Measurements from ENCODE around the gene SLC30A1.
"Not testable (repeated sequence)": the region's sequence is repeated elsewhere in the genome, so short reads cannot be mapped to it uniquely, and the experiment has no call there.

SLC30A1 gene

DNA sequence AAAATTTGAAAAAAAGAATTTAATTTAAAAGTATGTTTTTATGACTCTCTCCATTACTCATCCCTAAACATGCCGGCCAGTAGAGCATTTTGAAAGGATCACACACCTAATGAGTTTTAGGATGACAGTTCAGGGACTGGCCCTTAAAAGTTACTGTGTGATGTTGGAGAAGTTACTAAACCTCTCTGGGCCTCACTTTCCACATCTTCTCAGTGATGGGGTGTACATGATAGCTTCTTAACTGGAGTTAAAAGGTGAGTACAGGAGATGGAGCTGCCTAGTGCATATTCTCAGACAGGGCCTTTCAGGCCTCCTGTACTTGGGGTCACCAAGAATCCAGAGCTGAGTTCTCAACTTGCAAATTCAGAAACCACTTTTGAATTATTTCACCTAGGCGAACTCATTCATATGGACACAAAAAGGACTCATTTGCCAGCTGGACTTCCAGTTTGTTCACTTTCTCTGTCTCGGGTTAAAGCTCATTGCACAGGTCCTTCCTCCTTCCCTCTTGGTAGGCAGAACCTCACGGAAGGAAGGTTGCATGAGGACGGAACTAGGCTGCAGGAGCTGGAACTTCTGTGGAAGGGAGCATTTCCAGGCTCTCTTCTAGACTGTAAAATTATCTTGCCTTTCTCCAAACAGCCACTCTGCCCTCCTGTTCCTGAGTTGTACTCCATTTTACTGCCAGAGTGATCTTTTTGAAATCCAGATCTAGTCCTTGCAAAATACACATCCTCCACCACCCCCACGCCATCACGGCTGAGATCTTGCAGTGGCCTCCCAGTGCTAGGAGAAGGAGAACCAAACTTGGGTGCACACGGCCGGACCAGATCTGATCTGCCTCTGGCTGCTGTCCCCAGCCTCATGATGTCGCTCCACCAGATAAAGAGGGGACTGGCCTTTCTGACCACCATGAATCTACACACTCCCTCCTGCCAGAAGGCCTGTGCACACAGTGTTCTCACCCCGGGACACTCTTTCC lies 4.3 kb upstream of the SLC30A1 start:
- DNase-seq: no peak

DNA sequence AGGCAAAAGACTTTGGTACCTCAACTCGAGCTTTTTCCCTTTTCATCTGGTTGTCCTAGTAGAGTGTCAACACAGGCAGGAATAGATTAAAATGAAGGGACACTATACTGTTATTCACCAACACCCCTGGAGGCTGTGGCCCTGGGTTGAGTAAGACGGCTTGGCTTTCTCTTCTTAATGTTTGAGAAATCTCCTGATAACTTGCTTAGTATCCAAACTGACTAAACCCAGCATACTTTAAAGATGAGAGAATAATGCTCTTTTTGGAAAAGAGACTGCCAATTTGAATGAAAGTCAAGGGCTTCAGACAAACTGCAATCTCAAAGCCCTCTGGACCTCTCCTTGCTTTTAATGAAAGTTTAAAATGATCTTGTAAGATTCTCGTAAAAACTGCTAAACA lies 2.6 kb upstream of the SLC30A1 start:
- no peak for DNase-seq

DNA sequence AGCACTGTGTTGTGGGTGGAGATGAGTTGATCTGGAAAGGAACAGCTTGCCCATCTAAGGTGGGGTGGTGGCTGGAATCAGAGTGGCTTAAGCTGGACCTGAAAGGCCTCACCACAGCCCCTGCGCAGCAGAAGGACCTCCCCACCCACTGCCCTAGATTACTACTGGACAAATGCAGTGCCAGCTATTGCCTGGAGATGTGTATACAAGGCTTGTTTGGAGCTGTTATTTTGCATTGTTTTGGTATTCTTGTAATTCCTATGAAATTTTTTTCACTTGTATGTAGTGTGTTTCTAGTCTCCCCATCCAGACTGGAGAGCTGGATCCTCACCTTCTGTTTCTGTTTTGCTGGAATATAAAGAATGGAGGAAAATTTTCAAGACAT lies 1.3 kb upstream of the SLC30A1 start:
- no peak for DNase-seq

DNA sequence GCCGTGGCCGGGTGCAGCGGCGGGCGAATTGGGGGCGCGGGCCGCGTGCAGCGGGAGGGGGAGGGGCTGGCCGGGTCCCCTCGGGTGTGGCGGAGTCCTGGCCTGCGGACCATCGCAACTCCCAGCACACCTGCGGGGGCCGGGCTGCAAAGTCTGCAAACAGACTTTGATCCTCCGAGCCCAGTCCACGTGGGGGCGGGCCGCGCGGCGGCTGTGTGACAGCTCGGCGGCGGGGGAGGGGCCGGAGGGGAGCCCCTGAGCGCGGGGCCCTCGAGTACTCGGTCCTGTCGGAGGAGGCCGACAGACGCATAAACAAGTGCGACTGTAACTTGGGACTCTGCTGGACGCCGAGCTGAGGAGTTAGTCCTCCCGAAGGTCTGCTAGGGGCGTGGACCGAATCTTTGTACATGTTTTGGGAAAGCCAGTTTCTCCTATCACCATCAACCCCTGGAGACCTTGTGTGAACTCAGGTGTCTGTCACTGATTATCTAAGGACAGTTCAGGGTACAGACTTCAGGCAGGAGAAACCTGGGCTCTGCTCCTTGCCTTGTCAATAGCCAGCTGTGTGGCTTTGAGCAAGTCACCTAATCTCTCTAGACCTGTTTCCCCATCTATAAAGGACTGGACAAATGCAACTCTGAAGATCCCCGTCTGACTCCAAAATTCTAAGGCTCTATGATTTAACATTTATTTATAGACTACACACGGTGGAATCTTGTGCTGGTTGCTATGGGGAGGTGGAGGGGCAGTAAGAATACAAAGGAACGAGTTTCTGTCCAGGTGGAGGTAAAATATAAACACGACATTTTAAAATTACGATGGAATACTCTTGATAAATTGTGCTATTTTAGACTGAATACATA lies 710 bp upstream of the SLC30A1 start:
- peak in 1 of 2 donors; percentile 84 for DNase-seq

DNA sequence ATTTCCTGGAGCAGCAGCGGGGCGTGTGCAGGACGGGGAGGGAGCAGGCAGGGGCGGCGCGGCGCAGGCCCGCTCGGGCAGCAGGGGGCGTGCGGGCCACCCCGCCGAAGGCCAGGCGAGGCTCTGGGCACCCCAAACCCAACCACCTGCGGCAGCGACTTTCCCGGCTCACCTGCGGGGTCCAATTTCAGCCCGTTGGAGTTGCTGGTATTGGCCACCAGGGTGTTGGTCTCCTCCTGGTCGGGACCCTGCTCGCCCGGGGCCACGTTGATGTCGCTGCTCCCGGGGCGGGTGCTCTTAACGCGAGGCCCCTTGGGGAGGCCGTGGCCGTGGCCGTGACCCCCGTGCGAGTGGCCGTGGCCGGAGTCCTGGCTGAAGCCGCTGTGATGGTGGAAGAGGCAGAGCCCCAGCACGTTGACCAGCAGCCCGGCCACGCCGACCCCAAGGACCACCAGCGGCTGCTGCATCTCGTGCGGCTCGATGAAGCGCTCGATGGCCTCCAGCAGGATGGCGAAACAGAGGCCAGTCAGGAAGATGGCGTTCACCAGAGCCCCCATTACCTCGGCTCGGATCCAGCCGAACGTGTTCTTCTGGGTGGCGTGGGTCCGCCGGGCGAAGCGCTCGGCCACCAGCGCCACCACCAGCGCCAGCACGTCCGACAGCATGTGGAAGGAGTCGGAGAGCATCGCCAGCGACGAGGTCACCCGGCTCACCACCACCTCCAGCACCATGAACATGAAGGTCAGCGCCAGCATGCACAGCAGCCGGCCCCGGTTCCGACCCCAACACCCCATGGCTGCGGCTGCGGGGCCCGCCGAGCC lies 932 bp downstream of the SLC30A1 start:
- DNase-seq: peak; percentile 74 to 77

DNA sequence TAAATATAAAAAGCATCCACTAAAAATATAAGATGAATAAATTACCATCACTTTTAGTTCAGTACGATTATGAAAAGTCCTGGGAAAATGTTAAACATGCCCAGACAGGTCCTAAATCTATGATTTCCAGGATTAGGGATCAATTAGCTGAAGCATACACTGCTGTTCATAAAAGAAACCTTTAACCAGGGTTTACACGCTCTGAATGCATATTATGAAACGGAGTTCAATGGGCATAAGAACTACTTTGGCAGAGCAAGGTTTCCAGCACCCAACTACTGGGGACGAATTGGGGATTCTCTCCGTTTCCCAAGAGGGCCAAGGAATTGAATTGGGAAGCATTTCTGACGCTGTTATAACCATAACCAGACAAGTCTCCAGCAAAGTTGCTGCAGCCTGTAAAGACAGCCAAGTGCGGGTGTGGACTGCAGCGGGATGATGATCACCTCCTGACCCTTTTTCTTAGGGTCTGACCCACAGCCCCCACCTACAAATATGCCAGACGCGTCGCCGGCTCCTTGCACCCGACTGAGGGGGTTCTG lies 1.6 kb downstream of the SLC30A1 start:
- DNase-seq: peak in 1 of 2 donors; percentile 2

DNA sequence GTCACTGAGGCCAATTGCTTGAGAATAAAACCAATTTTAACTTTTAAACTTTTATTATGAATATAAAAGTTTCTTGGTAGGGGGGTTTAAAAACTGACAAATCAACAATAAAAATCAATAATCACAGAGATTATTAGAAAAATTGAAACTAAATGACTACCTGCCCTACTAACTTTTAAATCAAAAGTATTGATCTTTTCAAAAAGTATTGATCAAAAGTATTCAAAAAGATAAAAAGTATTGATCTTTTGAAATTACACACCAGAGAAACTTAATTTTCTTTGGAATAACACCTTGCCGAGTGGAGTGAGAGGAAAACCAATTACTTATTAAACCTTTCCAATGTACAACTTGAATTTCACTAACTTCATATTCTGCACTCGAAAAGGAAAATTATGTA lies 2.2 kb downstream of the SLC30A1 start:
- no peak for DNase-seq

DNA sequence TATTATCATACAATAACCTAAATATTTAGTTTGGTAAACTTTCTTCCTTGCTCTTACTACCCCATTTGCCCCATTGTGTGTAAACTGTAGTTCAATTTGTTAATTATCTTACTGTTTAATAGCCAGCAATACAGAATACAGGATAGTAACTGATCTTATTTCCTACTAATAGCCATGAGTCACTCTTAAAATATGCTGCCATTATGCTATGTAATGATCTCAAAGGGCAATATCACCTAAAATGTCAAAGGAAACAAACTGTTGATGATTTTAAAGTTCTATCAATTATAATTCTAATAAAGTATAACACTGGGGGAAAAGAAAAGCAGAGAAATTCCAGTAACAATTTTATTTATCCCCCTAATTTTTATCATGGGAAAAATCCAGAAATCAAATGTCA lies 4.3 kb downstream of the SLC30A1 start:
- DNase-seq: no peak

DNA sequence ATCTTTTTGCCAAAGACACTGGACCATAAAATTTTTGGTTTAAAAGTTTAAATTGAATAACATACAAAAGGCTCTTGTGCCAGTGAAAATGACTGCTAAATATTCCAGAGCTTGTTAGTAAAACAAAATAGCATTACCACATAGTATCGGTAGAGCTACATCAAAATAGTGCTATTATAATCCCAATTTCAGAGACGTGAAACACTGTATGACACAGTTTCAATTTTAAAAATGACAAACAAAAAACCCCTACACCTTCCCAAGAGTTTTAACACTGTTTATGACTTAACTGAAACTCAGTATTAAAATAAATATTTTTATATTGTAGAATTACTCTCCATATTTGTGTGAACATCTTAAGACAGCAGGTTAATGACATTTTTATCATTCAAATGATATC lies 7.0 kb downstream of the SLC30A1 start:
- DNase-seq: no peak

DNA sequence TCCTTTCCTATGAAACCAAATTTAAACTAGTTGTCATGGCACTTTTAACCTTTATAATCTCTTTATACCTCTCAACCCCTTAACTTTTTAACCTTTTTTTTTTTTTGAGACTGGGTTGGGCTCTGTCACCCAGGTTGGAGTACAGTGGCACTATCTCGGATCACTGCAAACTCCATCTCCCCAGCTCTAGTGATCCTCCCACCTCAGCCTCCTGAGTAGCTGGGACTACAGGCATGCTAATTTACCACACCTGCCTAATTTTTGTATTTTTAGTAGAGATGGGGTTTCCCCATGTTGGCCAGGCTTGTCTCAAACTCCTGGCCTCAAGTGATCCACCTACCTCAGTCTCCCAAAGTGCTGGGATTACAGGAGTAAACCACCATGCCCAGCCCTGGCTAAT lies 8.6 kb downstream of the SLC30A1 start:
- DNase-seq: not testable (repeated sequence)

DNA sequence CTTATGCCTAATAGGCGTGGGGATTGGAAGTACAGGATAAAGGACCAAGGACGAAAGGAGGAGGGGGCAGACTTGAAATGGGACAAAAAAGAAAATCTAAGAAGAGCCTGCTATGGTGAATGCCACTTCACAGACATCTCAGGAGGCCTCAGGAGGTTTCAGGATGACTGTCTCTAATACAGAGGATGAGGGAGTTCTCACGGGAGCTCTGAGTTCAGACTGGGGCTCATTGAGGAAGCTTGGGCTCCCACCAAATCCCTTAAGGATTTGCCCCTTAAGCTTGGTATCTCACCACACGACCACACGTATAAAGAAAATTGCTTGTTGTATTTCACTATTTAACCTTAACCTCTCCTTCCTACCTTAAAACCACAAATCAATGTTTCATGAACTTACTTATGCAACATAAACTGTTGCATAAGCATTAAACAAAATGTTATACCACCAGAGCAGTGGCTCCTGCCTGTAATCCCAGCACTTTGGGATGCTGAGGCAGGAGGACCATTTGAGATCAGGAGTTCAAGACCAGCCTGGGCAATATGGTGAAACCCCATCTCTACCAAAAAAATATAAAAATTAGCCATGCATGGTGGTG lies 12.4 kb downstream of the SLC30A1 start:
- no peak for DNase-seq

DNA sequence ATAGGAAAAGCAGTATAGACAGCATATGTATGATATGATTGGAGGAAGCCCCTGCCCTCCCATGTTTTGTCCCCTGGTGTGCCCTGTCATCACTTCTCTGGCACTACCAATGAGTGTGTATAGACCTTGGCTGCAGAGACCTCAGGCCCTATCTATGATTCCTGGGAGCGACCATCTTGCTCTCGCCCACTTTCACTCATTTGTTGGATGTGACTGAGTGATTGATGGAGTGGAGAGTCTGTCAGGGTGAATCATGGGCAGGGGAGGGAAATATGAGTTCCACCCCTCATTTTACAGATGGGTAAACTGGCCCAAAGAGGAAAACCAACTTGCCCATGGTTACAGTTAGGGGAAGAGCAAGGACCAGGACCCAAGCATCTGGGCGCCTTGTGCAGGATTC lies 14.9 kb downstream of the SLC30A1 start:
- DNase-seq: no peak

DNA sequence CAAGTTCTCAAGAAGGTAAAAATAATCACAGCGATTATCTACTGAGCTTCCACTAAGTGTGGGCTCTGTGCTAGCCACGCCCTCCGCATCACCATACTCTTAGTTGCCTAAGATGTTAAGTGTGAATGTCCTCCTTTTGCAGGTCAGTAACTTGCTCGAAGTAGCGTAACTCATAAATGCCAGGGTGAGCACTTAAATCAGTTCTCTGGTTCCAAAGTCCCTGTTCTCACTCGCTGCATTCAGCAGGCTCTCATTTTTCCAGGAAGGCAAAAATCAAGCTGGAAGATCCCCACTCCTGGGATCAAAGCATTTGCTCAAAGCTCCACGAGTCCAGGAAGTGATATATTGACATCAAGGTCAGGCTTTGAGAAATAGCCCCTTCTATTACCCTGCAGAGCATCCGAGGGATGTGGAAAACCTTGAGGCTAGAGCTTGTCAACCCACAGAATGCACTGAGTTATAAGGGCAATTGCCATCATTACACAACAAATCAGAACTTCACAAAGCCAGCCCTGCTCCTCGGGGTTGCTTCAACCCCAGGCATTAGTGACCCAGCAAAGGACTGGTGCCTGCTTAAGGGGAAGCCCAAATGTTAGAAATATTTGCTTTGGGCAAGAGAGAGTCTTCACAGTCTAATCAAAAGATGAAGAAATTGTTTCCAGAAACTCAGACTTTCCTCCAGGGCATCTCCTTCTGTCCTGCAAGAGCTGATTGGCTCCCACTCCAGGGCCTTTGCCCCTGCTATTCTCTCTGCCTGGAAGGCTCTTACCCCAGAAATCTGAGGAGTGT lies 19.5 kb downstream of the SLC30A1 start:
- no peak for DNase-seq

DNA sequence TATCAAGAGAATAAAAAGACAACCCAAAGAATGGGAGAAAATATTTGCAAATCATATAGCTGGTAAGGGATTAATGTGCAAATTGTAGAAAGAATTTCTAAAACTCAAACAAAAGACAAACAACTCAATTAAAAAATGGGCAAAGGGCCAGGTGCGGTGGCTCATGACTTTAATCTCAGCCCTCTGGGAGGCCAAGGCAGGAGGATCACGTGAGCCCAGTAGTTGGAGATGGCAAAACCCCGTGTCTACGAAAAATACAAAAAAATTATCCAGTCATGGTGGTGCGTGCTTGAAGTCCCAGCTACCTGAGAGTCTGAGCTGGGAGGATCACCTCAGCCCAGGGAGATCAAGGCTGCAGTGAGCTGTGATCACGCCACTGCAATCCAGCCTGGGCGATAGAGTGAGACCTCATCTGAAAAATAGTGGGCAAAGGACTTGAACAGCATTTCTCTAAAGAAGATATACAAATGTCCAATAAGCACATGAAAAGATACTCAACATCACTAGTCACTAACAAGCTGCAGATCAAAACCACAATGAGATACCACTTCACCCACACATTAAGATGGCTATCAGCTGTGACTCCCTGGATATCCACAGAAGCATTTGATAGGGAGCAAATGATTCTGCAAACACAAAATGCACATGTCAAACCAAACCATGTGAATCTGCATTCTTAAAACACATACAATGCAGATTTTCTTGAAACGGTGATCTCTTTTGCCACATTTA lies 20.9 kb downstream of the SLC30A1 start:
- no peak for DNase-seq

DNA sequence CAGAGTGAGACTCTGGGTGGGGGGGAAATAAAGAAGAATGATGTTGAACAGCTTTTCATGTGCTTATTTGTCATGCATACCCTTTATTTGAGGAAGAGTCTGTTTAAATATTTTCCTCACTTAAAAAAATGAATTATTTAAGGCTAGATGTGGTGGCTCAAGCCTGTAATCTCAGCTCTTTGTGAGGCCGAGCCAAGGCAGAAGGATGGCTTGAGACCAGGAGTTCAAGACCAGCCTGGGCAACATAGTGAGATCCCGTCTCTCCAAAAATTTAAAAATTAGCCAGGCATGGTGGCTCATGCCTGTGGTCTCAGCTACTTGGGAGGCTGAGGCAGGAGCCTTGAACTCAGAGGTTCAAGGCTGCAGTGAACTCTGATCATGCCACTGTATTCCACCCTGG lies 25.4 kb downstream of the SLC30A1 start:
- DNase-seq: no peak

DNA sequence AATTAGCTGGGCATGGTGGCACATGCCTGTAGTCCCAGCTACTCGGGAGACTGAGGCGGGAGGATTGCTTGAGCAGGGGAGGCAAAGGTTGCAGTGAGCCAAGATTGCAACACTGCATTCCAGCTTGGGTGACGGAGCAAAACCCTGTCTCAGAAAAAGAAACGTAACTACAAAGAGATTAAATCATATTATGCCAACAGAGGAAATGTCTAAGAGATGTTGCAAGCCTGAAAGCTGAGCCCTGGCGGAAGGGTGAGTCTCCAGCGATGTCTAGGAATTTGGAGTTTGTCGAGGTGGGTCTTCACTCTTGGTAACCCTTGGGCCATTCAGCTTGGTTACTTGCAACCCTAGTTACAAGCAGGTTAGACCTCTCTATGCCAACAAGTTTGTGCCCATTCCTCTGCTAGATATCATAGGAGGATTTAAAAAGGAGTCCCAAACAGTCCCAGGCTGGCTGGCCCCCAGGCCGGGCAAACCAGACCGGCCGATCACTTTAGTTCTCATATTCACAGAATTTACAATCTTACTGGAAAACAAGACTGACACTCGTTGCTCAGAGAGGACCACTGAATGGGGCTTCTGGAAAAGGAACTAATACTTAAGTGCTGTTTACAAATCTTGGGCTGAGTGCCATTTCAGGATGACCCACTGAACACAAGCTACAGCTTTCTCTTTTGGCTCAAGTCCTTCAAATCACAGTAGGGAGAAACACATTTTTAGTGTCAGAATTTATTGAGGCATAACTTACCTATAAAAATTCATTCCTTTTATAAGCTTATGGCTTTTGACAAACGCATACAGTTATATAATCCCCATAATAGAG lies 27.1 kb downstream of the SLC30A1 start:
- DNase-seq: no peak

DNA sequence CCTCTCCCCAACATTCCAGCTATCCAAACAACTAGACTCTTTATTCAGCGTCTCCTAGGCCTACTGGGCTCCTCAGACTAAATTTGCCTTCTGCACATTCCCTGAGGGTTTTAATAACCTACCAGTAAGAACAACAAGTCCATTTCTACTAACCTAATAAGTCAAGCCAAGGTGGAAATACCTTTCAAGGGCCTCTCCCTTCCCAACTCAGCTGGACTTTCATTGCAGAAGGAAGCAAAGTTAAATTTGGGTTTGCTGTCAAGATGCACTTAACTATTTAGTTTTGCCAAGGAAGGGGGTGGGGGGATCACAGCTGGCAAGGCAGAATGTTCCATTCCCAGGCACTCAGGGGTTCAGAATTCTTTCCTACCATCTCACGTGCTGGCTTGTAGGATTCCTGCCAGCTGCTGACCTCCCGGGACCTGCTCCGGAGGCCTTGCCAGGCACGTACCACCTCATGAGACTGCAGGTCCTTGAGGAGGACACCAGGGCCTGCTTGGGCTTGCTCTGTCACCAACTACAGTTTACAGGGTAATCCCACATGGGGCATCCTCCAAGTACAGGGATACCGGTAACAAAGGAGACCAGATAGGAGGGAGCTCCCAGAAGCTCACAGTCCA lies 29.8 kb downstream of the SLC30A1 start:
- DNase-seq: no peak

DNA sequence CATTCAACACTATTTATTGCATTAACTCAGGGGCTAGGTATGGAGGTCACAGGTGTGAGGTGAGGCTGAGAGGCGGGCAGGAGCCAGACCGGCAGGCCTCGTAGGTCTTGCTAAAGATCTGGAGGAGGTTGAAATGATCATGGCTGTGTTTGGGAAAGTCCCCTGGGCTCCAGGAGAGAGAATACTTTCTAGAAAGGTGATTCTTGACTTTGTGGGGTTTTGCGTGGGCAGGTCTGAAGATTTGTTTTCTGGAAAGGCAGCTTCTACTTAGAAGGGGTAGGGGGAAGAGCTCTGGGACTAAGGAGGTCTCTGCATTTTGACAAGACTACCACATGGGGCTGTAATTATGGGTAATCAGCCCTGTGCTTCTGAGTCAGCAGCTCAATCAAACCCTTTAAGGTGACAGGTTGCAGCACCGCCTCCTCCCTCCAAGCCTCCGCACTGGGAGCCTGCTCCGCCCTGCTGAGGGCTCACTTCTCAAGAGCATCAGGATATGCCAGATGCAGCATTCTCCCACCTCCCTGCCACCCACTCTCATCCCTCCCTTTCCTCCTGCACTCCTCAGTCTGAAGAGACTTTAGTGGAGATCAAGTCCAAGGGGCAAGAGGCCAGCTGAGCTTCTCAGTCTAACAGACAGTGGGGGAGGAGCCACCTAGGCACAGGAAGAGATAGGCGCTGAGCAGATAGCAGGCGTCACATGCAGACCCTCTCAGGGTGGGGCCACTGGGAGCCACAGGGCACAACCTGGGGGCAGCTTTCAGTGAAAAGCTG lies 30.5 kb downstream of the SLC30A1 start:
- no peak for DNase-seq

Measured in CD4-positive, alpha-beta T cell treated with Interleukin-4 for 1 hour (primary cell).